ENCODE results near the gene CLIC4.
"Not testable (repeated sequence)": the region's sequence is repeated elsewhere in the genome, so short reads cannot be mapped to it uniquely, and the experiment has no call there.

CLIC4 gene

DNA sequence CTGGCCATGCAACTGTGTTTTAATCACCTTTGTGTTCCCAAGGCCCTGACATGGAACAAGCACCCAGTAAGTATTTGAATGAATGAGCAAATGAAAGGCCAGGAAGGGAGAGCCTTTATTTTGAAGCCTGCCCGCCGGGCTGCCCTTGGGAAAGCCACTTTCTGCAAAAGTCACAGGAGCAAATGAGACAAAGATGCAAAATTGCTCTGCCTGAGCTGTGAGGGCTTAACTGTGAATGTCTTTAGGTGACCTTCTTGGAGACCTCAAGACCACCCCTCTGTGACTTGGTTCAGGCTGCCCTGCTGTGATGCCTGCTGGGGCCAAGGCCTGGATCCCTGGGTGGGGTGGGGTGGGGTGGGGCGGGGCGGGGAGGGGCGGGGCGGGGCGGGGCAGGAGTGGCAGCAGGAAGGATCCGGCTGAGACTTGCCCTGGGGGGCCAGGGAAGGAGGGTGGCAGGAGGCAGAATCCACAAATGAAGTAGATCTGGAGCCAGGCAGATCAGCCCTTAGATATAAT lies 130.8 kb downstream of the CLIC4 start:
- DNase-seq (ENCODE audit: low spot score), result peak; percentile 38

DNA sequence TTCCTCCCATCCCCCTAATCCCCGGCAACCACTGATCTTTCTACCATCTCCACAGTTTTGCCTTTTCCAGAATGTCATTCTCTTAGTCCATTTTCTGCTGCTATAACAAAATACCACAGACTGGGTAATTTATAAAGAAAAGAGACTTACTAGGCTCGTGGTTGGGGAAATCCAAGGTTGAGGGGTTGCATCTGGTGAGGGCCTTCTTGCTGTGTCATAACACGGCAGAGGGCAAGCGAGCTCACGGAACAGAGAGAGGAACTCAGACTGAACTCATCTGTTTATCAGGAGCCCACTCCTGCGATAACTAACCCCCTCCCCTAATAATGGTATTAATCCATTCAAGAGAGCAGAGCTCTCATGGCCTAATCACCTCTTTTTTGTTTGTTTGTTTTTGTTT lies 132.8 kb downstream of the CLIC4 start:
- no peak for DNase-seq (ENCODE audit: low spot score)

DNA sequence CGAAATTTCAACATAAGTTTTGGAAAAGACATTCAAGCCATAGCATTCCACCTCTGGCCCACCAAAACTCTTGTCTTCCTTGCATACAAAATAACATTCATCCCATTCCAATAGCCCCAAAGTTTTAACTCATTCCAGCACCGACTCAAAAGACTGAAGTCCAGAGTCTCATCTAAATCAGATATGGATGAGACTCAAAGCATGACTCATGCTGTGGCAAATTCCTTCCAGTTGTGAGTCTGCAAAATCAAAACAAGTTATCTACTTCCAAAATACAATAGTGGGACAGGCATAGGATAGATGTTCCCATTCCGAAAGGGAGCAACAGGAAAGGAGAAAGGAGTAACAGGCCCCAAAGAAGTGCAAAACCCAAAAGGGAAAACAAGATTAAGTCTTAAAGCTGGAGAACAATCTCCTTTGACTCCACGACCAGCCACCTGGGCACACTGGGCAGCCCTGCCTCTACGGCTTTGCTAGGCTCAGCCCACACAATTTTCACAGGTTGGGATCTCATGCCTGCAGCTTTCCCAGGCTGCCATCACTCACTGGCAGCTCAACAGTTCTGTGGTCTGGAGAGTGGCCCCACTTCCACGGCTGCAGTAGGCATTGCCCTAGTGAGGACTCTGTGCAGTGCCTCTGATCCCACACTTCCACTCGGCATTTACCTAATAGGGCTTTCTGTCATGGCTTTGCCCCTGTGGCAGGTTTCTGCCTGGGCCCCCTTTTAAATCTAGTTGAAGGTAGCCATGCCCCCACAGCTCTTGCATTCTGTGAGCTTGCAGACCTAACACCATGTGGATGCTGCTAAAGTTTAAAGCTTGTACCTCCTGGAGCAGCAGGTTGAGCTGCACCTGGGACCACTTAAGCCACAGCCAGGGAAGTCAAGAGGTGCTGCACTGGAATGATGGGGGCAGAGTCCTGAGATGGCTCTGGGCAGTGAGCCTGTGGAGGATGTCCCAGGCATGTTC lies 133.8 kb downstream of the CLIC4 start:
- DNase-seq (ENCODE audit: low spot score), result peak; percentile 15

DNA sequence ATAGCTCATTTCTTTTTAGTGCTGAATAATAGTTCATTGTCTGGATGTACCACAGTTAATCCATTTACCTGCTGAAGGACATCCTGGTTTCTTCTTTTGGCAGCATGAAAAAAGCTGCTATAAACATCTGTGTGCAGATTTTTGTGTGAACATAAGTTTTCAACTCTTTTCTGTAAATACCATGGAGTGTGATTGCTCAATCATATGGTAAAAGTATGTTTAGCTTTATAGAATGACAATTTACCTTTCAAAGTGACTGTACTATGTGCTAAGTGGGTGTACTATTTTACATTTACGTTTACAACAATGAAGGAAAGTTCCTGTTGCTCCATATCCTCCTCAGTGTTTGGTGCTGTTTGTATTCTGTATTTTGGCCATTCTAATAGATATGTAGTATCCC lies 135.8 kb downstream of the CLIC4 start:
- no peak for DNase-seq (ENCODE audit: low spot score)

DNA sequence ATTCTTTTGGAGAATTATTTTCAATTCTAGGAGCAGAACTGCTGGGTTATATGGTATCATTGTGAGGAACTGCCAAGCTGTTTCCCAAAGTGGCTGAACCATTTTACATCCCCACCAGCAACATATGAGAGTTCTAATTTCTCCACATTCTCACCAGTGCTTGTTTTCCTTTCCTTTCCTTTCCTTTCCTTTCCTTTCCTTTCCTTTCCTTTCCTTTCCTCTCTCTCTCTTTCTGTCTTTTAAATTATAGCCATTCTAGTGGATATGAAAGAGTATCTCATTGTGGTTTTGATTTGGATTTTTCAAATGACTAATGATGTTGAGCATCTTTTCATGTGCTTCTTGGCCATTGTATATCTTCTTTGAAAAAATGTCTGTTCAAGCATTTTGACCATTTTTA lies 139.5 kb downstream of the CLIC4 start:
- DNase-seq (ENCODE audit: low spot score), result no peak

DNA sequence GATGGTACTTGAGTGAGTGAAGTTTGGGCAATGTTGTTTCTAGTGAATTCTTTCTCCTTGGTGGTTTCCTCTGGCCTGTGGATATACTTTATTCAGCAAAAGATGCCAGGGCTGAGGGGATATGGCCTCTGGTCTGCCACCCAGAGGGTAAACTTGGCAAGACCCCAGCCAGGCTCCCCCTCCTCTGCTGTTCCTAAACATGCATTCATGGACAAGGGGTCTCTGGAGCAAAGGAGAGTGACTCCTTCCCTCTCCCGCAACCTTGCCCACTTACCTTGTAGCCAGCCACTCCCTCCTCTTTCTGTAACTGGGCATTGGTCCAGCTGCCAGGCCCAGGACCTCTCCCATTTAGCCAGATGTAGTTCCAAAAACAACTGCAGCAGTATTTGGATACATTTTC lies 141.0 kb downstream of the CLIC4 start:
- DNase-seq (ENCODE audit: low spot score), result peak; percentile 20

DNA sequence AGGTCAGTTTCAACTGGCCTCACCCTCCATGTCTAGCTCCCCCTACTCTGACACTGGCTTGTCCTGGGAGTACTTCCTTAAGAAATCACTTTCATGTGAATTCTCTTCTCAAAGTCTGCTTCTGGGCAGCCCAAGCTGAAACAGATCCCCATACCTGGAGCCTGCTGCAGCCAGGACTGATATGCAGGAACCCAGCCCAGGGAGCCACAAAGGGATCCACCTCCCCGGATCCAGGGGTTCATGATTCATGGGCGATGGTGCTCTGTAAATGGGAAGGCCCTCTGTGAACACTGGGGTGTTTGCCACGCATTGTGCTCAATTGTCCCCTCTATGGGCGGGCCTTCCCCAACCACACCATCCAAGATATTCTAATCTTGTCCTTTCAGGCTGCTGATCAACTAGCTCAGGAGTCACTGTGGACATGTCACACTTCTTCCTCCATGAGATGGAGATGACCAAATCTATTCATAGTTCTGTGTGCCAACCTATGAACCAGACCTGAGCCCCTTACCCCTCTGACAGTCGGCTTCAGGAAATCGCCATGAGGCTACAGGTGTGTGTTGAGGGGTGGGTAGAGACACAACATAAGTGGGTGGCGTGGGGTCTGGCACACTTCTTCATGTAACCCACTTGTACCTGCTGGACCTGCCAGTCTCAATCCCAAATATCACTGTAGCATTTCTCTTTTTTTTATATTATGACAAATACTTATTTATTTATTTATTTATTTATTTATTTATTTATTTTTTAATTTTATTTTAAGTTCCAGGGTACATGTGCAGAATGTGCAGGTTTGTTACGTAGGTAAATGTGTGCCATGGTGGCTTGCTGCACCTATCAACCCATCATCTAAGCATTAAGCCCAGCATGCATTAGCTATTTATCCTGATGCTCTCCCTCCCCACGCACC lies 143.1 kb downstream of the CLIC4 start:
- DNase-seq (ENCODE audit: low spot score), result peak; percentile 48

DNA sequence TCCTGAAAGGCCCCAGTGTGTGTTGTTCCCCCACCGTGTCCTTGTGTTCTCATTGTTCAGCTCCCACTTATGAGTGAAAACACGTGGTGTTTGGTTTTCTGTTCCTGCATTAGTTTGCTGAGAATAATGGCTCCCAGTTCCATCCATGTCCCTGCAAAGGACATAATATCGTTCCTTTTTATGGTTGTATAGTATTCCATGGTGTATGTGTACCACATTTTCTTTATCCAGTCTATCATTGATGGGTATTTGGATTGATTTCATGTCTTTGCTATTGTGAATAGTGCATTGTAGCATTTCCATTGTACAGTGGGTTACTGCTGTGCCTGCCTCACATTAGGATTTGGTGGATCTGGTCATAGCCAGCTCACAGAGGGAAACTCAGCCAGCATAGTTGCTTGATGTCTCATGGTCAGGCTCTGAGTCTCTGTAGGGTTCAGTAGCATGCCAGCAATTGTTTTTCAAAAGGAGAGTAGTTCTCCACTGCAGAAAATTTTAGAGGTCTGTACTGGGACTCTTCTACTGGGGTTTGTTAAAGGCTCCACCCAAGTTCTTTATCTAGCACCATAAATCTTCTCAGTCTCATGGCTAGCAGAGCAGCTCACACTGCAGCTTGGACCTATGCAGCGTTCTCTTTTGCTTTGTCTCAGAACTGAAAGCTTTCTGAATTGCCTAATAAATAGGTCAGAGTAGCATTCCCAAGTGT lies 143.9 kb downstream of the CLIC4 start:
- peak; percentile 31 for DNase-seq (ENCODE audit: low spot score)

DNA sequence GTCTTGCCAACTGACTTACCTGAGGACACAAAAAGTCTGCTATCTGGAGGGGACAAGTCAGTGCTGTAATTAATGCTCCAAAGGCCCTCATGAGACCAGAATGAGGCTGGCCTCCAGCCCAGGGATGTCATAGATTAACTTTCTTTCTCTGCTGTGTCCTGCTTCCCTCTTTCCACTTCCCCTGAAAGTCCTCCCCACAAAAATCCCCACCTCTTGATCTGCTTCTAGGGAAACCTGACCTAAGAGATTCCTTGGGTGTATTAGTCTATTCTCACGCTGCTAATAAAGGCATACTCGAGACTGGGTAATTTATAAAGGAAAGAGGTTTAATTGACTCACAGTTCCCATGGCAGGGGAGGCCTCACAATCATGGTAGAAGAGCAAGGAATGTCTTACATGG lies 145.6 kb downstream of the CLIC4 start:
- no peak for DNase-seq (ENCODE audit: low spot score)

DNA sequence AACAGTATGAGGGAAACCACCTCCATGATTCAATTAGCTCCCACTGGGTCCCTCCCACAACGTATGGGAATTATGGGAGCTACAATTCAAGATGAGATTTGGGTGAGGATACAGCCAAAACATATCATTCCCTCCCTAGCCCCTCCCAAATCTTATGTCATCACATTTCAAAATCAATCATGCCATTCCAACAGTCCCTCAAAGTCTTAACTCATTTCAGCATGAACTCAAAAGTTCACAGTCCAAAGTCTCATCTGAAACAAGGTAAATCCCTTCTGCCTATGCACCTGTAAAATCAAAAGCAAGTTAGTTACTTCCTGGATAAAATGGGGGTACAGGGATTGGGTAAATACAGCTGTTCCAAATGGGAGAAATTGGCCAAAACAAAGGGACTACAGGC lies 146.1 kb downstream of the CLIC4 start:
- not testable (repeated sequence) for DNase-seq (ENCODE audit: low spot score)

DNA sequence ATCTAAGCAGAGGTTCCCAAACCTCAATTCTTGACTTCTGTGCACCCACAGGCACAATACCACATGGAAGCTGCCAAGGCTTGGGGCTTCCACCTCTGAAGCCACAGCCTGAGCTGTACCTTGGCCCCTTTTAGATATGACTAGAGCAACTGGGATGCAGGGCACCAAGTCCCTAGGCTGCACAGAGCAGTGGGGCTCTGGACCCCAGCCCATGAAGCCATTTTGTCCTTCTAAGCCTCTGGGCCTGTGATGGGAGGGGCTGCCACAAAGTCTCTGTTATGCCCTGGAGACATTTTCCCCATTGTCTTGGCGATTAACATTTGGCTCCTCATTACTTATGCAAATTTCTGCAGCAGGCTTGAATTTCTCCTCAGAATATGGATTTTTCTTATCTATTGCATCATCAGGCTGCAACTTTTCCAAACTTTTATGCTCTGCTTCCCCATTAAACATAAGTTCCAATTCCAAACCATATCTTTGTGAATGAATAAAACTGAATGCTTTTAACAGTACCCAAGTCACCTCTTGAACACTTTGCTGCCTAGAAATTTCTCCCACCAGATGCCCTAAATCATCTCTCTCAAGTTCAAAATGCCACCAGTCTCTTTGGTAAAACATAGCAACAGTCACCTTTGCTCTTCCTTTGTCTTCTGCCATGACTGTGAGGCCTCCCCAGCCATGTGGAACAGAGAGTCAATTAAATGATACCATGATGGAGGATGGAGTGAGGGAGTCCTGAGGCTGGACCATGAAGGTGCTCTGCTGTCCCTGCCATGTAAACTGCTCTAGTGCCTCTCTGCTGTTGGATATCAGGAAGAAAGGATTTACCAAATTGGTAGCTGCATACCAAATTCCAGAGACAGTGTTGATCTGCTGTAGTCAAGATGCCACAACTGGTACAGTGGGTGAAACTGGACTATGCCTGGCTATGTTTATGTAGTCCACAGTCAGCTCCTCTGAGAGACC lies 147.2 kb downstream of the CLIC4 start:
- DNase-seq (ENCODE audit: low spot score), result peak; percentile 22

DNA sequence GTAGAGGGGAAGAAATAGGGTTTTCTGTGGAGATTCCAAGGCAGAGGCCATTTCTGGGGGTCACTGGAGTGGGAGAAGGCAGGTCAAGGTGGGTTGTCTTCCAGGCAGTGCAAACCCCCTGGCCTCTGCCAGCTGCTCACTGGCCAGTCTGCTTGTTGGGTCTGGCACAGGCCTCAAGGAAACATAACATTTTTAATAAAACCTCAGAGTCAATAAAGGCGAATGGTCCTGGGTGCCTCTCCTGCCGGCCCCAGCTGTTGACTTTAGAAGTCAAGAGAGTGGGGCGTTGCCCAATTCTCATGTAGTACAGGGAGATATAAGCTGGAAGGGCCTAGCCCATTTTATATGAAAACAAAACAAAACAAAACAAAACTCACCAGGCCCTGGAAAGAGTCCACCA lies 148.2 kb downstream of the CLIC4 start:
- DNase-seq (ENCODE audit: low spot score), result no peak
